GM23338 (cell line): Measurements from ENCODE around the gene BLM. TPM values are rescaled to one million over a fixed set of nuclear protein-coding genes. Genes with fewer than 3 reads are reported as not detected.

ENCODE experiments used
- ATAC-seq: fragments of 200-7000 bp; cut with Tn5 transposase; 3 replicates; pipeline ENCODE4 v1.9.1; 2020
- DNase-seq: peaks from one replicate; pipeline ENCODE4 v3.0.0-alpha.2; 2015; ENCODE audit warnings: low spot score
- H2AFZ ChIP-seq: fragments of 200-600 bp; sonication (generic); 2 replicates; pipeline ENCODE4 v1.8.0; 2016; ENCODE audit warnings: antibody characterized with exemption, mild to moderate bottlenecking, moderate library complexity
- H3F3A ChIP-seq: fragments of 200-600 bp; sonication (generic); replicated peaks from 2 replicates; pipeline ENCODE4 v1.8.0; 2017; ENCODE audit warnings: antibody characterized with exemption, mixed run types, low read depth
- H3K27ac ChIP-seq: fragments of 200-600 bp; sonication (generic); 2 replicates; pipeline ENCODE4 v1.6.1; 2016; ENCODE audit warnings: low read depth
- H3K27me3 ChIP-seq: fragments of 200-600 bp; sonication (generic); 2 replicates; pipeline ENCODE4 v1.8.0; 2016; ENCODE audit warnings: mild to moderate bottlenecking, mixed run types, moderate library complexity; ENCODE audit not compliant: insufficient read depth
- H3K36me3 ChIP-seq: fragments of 200-600 bp; sonication (generic); 2 replicates; pipeline ENCODE4 v1.8.0; 2016; ENCODE audit warnings: mild to moderate bottlenecking; ENCODE audit not compliant: insufficient read depth
- H3K4me1 ChIP-seq: fragments of 200-600 bp; sonication (generic); 2 replicates; pipeline ENCODE4 v1.8.0; 2016; ENCODE audit warnings: mild to moderate bottlenecking, moderate library complexity; ENCODE audit not compliant: insufficient read depth
- H3K4me2 ChIP-seq: fragments of 200-600 bp; sonication (generic); 2 replicates; pipeline ENCODE4 v1.7.1; 2017; ENCODE audit warnings: mixed run types
- H3K4me3 ChIP-seq: fragments of 200-600 bp; sonication (generic); 2 replicates; pipeline ENCODE4 v1.6.1; 2016; ENCODE audit warnings: mixed run types
- H3K79me2 ChIP-seq: fragments of 200-600 bp; sonication (generic); replicated peaks from 2 replicates; pipeline ENCODE4 v1.8.0; 2017; ENCODE audit warnings: mild to moderate bottlenecking; ENCODE audit not compliant: insufficient read depth
- H3K9me2 ChIP-seq: fragments of 200-600 bp; sonication (generic); 2 replicates; pipeline ENCODE4 v1.8.0; 2017; ENCODE audit not compliant: insufficient read depth
- H4K20me1 ChIP-seq: fragments of 200-600 bp; sonication (generic); replicated peaks from 2 replicates; pipeline ENCODE4 v1.8.0; 2017; ENCODE audit warnings: mild to moderate bottlenecking; ENCODE audit not compliant: insufficient read depth
- H3K27ac Mint-ChIP-seq: 2 replicates; pipeline ENCODE4 v1.8.0; 2020; ENCODE audit warnings: inconsistent platforms, mild to moderate bottlenecking, moderate library complexity, mixed read lengths
- H3K27me3 Mint-ChIP-seq: 3 replicates; pipeline ENCODE4 v1.8.0; 2022; ENCODE audit warnings: low read depth, mild to moderate bottlenecking, moderate library complexity, mixed read lengths, inconsistent platforms; ENCODE audit not compliant: insufficient read depth, poor library complexity
- H3K36me3 Mint-ChIP-seq: 3 replicates; pipeline ENCODE4 v1.8.0; 2021; ENCODE audit warnings: low read depth, mild to moderate bottlenecking, inconsistent platforms, moderate library complexity, mixed read lengths
- H3K4me1 Mint-ChIP-seq: 3 replicates; pipeline ENCODE4 v1.8.0; 2020; ENCODE audit warnings: mild to moderate bottlenecking, inconsistent platforms, mixed read lengths
- H3K4me3 Mint-ChIP-seq: 3 replicates; pipeline ENCODE4 v1.8.0; 2021; ENCODE audit warnings: moderate library complexity, mild to moderate bottlenecking, inconsistent platforms, mixed read lengths
- H3K9me3 Mint-ChIP-seq: 3 replicates; pipeline ENCODE4 v1.8.0; 2020; ENCODE audit warnings: moderate library complexity, mild to moderate bottlenecking, inconsistent platforms, mixed read lengths
- CREB1 ChIP-seq: fragments of 250-450 bp; sonication (Bioruptor Pico); IDR thresholded peaks from 2 replicates; pipeline ENCODE4 v1.5.0; 2020; ENCODE audit warnings: low read depth, mild to moderate bottlenecking, moderate library complexity
- EZH2phosphoT487 ChIP-seq: fragments of 200-600 bp; sonication (generic); IDR thresholded peaks from one replicate; pipeline ENCODE4 v1.8.1; 2018; ENCODE audit warnings: antibody characterized with exemption; ENCODE audit not compliant: unreplicated experiment
- JUNB ChIP-seq: IDR thresholded peaks from one replicate; pipeline ENCODE4 v1.6.1; 2016; ENCODE audit warnings: antibody characterized with exemption; ENCODE audit not compliant: unreplicated experiment
- NANOG ChIP-seq: IDR thresholded peaks from 2 replicates; pipeline ENCODE4 v1.6.1; 2016; ENCODE audit warnings: antibody characterized with exemption, borderline replicate concordance
- POLR2AphosphoS5 ChIP-seq: IDR thresholded peaks from 2 replicates; pipeline ENCODE4 v1.6.1; 2016; ENCODE audit warnings: antibody characterized with exemption, low read depth
- REST ChIP-seq: IDR thresholded peaks from one replicate; pipeline ENCODE4 v1.6.1; 2018; ENCODE audit warnings: antibody characterized with exemption; ENCODE audit not compliant: unreplicated experiment
- STAT1 ChIP-seq: IDR thresholded peaks from one replicate; pipeline ENCODE4 v1.6.1; 2016; ENCODE audit warnings: antibody characterized with exemption; ENCODE audit not compliant: unreplicated experiment
- ZNF114 ChIP-seq: fragments of 250-450 bp; sonication (Bioruptor Pico); IDR thresholded peaks from 2 replicates; pipeline ENCODE4 v1.5.0; 2020; ENCODE audit warnings: mild to moderate bottlenecking, moderate library complexity
- ZNF331 ChIP-seq: fragments of 250-450 bp; sonication (Bioruptor Pico); IDR thresholded peaks from 2 replicates; pipeline ENCODE4 v1.5.0; 2020; ENCODE audit warnings: low read depth, mild to moderate bottlenecking, moderate library complexity
- polyA plus RNA-seq: library from polyadenylated mRNA; unstranded; fragments of >200 nt; fragmentation: Nextera tagmentation; extraction: Ambion mirVana; gene quantifications from 2 replicates; pipeline ENCODE4 v1.2.1, GENCODE V29; 2016
- total RNA-seq: library from RNA; depleted of rRNA; stranded (reverse); fragments of >200 nt; shearing (Covaris generic); gene quantifications from 2 replicates; pipeline ENCODE4 v1.2.3, GENCODE V29; 2014
- TF ChIP-seq, protein P1 (sequence below): fragments of 250-450 bp; sonication (Bioruptor Pico); IDR thresholded peaks from 2 replicates; pipeline ENCODE4 v1.5.0; 2020; ENCODE audit warnings: mild to moderate bottlenecking, moderate library complexity

The BLM gene
- total and polyA plus RNA-seq, 2 experiments from 2014 or later = 43.1 to 43.3 TPM

DNA sequence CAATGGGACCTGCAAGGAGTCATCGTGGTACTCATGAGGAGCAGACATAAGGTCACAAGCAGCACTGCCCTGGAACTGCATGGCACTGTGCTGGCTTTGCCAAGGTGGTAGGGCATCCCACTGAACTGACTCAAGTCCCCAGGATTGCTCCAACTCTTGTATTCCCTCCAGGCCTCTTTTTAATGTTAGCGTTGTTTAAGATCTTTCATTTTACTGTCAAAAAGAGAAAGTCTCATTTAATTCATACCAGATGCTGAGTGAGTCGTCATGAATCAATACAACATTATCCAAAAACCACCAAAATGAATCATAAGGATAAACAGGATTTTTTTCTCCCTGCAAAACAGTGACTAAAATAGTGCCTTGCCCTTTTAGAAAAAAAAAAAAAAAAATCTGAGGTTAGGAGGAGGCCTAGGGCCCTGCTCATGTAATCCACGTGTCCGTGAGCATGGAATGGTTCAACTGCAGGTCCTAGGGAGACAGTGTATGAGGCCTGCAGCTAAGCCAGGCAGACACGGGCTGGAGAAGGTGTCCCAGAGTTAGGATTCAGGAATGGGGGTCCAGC, 36.7 kb upstream of the BLM start:
- no peak overlapping the region for H2AFZ ChIP-seq
- ATAC-seq = no peak

DNA sequence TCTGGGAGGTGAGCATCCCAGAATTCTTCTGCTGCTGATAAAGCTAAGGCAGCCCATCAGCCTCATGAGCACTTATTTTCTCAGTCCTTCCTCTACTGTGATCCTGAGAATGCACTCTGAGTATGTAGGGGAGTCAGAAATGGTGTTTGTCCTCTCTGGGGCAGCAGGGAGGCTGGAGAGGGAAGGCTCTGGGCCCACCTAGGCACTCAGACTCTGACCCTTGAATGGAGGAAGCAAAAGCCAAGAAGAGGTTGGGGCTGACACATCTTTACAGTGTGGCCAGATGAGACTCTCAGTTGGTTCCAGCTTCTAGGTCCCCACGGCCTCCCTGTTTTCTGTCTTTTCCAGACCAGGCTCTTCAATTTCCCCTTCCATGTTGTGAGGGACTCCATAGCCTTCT, 36.1 kb upstream of the BLM start:
- Histone ChIP-seq H4K20me1 (no peaks in the 10 kb centered on the region), H3K4me3 (no peak overlapping the region), H3K79me2 (no peaks in the 10 kb centered on the region), H3K27ac (no peak overlapping the region), H3F3A (no peaks in the 10 kb centered on the region), H3K4me1 (no peaks in the 10 kb centered on the region), H3K9me2 (no peaks in the 10 kb centered on the region), H2AFZ (no peak overlapping the region), H3K4me2 (no peak overlapping the region), H3K36me3 (no peaks in the 10 kb centered on the region), H3K27me3 (no peaks in the 10 kb centered on the region)
- ATAC-seq (no peak), DNase-seq (no peak)
- no peaks in the 10 kb centered on the region for H3K9me3 Mint-ChIP-seq
- H3K36me3 Mint-ChIP-seq = no peaks in the 10 kb centered on the region
- H3K4me3 Mint-ChIP-seq = no peak overlapping the region
- peaks cover 5% of the 10 kb centered on the region for H3K4me1 Mint-ChIP-seq
- H3K27me3 Mint-ChIP-seq = peaks cover 7% of the 10 kb centered on the region
- no peak overlapping the region for H3K27ac Mint-ChIP-seq
- TF ChIP-seq, protein P1, sequence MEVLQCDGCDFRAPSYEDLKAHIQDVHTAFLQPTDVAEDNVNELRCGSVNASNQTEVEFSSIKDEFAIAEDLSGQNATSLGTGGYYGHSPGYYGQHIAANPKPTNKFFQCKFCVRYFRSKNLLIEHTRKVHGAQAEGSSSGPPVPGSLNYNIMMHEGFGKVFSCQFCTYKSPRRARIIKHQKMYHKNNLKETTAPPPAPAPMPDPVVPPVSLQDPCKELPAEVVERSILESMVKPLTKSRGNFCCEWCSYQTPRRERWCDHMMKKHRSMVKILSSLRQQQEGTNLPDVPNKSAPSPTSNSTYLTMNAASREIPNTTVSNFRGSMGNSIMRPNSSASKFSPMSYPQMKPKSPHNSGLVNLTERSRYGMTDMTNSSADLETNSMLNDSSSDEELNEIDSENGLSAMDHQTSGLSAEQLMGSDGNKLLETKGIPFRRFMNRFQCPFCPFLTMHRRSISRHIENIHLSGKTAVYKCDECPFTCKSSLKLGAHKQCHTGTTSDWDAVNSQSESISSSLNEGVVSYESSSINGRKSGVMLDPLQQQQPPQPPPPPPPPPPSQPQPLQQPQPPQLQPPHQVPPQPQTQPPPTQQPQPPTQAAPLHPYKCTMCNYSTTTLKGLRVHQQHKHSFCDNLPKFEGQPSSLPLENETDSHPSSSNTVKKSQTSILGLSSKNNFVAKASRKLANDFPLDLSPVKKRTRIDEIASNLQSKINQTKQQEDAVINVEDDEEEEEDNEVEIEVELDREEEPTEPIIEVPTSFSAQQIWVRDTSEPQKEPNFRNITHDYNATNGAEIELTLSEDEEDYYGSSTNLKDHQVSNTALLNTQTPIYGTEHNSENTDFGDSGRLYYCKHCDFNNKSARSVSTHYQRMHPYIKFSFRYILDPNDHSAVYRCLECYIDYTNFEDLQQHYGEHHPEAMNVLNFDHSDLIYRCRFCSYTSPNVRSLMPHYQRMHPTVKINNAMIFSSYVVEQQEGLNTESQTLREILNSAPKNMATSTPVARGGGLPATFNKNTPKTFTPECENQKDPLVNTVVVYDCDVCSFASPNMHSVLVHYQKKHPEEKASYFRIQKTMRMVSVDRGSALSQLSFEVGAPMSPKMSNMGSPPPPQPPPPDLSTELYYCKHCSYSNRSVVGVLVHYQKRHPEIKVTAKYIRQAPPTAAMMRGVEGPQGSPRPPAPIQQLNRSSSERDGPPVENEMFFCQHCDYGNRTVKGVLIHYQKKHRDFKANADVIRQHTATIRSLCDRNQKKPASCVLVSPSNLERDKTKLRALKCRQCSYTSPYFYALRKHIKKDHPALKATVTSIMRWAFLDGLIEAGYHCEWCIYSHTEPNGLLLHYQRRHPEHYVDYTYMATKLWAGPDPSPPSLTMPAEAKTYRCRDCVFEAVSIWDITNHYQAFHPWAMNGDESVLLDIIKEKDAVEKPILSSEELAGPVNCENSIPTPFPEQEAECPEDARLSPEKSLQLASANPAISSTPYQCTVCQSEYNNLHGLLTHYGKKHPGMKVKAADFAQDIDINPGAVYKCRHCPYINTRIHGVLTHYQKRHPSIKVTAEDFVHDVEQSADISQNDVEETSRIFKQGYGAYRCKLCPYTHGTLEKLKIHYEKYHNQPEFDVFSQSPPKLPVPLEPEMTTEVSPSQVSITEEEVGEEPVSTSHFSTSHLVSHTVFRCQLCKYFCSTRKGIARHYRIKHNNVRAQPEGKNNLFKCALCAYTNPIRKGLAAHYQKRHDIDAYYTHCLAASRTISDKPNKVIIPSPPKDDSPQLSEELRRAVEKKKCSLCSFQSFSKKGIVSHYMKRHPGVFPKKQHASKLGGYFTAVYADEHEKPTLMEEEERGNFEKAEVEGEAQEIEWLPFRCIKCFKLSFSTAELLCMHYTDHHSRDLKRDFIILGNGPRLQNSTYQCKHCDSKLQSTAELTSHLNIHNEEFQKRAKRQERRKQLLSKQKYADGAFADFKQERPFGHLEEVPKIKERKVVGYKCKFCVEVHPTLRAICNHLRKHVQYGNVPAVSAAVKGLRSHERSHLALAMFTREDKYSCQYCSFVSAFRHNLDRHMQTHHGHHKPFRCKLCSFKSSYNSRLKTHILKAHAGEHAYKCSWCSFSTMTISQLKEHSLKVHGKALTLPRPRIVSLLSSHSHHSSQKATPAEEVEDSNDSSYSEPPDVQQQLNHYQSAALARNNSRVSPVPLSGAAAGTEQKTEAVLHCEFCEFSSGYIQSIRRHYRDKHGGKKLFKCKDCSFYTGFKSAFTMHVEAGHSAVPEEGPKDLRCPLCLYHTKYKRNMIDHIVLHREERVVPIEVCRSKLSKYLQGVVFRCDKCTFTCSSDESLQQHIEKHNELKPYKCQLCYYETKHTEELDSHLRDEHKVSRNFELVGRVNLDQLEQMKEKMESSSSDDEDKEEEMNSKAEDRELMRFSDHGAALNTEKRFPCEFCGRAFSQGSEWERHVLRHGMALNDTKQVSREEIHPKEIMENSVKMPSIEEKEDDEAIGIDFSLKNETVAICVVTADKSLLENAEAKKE = no peak
- TF ChIP-seq NANOG = no peak
- TF ChIP-seq STAT1 = no peak
- no peak for TF ChIP-seq JUNB
- TF ChIP-seq CREB1 (CRISPR knock-in tag) = no peak
- TF ChIP-seq EZH2phosphoT487 = no peak
- TF ChIP-seq POLR2AphosphoS5 = no peak

More for the DNA sequence above, 36.7 kb upstream of the BLM start:
- Histone ChIP-seq H3K79me2 (no peaks in the 10 kb centered on the region), H3K36me3 (no peaks in the 10 kb centered on the region), H3K4me1 (no peaks in the 10 kb centered on the region), H3K9me2 (no peaks in the 10 kb centered on the region), H3K27ac (no peak overlapping the region), H3K27me3 (no peaks in the 10 kb centered on the region), H3K4me2 (no peak overlapping the region), H4K20me1 (no peaks in the 10 kb centered on the region), H3K4me3 (no peak overlapping the region), H3F3A (no peaks in the 10 kb centered on the region)
- no peak for TF ChIP-seq ZNF114
- no peak for TF ChIP-seq REST
- TF ChIP-seq CREB1 (CRISPR knock-in tag) = no peak
- no peak for TF ChIP-seq ZNF331 (CRISPR knock-in tag)
- TF ChIP-seq JUNB = no peak
- Mint-ChIP-seq H3K27ac (no peak overlapping the region), H3K4me3 (no peak overlapping the region), H3K27me3 (peaks cover 6% of the 10 kb centered on the region), H3K9me3 (no peaks in the 10 kb centered on the region), H3K36me3 (no peaks in the 10 kb centered on the region), H3K4me1 (peaks cover 5% of the 10 kb centered on the region)
- DNase-seq = no peak
